Stimulated activated CD4-positive, alpha-beta T cell treated with anti-CD3 and anti-CD28 coated beads, Interleukin-15, amount 100 ng/mL, for 48 hours (primary cell): ENCODE data around the gene TCEA3.
"Not testable (repeated sequence)": the region's sequence is repeated elsewhere in the genome, so short reads cannot be mapped to it uniquely, and the experiment has no call there.

ENCODE experiments used
- DNase-seq, 2 donors: peaks; one replicate each; pipeline ENCODE4 v3.0.0-alpha.2; 2020; ENCODE audit warnings: low read depth in 2 of 2

Gene TCEA3

DNA sequence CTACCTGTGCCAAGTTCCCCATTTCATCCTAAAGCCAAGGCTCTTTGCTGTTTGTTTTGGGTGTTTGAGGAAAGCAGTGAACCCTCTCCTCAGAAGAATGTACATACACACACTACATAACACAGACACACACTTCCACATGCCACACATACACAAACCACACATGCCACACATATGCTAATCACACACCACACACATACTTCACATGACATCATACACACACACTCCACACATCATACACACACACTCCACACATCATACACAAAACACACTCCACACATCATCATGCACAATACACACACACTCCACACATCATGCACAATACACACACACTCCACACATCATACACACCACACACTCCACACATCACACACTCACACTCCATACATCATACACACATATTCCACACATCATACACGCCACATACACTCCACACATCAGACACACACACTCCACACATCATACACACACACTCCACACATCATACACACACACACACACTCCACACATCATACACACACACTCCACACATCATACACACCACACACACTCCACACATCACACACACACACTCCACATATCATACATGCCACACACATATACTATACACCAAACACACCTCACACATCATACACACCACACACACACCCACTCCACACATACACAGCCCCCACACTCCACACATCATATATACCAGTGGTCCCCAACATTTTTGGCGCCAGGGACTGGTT lies 32.3 kb downstream of the TCEA3 start:
- no peak for DNase-seq

DNA sequence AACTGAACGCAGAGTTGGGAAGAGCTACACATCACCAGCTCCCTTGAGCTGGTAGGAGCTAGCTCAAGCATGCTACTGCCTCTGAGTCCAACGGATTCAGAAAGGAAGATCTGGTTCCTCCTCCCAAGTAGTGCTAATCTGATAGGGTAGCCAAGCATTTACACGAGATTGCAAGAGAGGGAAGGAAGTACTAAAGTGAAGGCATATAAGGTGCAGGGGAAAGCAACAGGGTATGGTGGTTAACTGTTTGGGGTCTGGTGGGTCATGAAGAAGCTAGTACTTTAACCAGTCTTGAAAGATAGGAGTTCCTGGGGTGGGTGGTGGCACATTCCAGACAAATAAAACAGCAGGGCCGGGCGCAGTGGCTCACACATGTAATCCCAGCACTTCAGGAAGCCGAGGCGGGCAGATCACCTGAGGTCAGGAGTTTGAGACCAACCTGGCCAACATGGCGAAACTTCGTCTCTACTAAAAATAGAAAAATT lies 34.7 kb downstream of the TCEA3 start:
- no peak for DNase-seq

DNA sequence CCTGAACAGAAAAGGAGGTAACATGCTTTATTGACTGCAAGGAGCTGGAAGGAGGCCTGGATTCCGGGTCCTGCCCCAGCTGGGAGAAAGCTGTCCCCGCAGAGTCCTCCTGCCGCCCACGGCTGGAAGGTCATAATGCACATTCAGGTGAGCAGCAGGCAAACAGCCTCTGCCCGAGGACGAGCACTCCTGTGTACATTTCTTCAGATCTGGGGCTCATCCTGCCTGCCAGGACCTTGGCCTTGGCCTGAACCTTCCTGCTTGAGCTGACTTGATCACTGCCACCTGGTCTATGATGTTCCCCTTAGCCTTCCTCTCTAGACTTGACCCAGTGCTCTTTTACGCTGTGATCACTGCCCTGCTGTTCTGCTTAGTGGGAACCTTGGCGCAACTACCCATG lies 37.1 kb downstream of the TCEA3 start:
- DNase-seq: no peak

DNA sequence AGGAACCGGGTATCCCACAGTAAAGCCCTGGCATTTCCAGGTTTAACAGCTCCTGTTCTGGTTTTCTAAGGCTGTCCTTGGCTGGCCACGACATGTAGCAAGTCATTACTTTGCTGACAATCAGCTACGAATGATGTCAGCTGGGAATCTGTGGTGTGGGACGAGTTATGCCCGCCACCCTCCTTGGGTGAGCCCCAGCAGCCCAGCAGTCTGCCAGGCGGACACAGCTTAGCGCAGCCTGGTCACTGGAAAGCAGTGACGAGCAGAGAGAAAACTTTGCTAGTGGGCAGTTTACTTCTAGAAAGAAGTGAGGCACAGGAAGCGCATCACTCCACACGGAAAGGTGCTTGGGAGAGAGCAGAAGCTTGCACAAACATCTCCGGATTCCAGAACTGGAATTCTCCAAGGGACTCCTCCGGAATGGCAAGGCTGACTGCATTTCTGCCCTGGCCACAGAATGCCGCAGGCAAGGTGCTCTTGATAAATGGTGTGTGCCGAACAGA lies 39.4 kb downstream of the TCEA3 start:
- no peak for DNase-seq

DNA sequence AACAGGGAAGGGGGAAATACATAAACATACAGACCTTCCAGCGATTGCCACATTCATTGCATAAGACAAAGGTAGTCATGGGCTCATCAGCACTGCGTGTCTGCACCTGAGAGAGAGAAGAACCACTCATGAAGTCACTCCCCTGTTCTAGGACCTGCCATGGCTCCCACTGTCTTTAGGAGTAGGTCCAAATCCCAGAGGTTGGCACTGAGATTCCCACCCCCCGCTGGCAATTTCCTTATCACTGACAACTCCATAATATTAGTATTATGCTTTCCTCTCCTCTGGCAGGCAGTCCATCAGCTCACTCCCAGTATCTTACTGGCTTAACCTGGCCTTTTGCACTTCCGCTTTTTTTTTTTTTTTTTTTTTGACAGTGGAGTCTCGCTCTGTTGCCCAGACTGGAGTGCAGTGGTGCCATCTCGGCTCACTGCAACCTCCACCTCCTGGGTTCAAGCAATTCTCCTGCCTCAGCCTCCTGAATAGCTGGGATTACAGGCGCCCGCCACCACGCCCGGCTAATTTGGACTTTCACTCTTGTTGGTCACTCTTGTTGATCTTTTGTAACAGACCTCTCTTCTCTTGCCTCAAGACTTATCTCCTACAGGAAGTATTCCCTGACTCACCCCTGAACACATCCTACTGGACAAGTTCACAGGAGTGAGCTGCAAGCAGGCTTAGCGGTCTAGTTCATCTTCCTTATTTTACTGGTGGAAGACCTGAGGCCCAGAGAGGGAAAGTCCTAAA lies 40.1 kb downstream of the TCEA3 start:
- DNase-seq: no peak

DNA sequence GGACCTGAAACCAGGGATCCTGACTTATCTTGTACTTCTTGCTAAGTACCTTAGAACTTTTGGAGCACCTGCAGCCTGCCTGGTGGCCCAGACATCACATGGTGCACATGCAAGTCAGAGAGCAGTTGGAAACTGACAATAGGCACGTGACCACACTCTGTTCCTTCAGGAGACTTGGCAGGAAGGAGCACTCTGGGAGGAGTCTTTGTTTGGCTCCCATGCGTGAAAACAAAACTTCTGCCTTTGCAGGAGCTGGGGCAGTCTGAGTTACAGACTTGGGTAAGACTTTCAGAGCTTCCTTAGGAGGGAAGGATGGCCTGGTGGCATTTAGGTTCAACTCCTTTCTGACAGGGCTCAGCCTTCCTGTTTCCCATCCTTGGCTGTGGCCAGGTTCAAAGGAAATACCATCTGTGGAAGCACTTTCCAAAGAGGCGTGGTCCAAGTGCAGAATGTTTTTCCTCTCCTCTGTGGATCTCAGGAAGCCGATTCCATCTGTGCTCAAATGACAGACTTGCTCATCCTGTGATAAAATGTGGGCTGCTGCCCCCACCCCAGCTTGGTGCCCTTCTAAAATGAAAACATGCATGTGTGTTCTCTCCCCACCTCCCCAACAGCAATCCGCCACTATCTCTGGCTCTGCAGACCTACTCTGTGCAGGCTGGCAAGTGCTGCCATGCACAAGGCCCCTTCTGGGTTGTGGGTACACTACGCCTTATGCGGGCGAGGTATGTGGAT lies 40.8 kb downstream of the TCEA3 start:
- no peak for DNase-seq

DNA sequence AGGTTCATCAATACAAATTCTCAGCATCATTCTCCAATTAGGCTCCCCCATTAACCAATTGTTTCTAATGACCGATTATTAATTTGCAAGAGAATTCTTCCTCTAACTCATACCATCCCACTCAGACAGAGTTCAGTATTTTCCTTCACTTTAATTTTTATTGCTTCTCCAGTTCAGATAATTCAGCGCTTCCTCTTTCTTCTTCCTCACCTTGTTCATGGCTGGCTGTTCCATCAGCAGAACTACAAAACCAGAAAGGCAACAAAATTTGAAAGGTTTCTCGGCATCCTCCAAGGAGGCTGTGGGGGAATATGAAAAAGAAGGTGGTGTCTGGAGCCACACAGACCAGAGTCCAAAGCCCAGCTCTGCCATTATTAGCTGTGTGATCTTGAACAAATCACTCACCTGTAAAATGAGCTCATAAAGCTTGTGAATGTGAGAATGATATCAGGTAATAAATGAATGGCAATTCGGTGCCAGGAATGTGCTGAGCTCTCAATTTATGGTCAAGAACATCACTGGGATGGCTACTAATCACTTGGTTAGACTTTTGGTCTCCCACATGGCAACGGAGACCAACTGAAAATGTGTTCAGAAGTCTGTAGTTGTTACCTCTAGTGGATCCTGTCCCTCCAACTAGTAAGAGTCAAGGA lies 43.2 kb downstream of the TCEA3 start:
- no peak for DNase-seq

DNA sequence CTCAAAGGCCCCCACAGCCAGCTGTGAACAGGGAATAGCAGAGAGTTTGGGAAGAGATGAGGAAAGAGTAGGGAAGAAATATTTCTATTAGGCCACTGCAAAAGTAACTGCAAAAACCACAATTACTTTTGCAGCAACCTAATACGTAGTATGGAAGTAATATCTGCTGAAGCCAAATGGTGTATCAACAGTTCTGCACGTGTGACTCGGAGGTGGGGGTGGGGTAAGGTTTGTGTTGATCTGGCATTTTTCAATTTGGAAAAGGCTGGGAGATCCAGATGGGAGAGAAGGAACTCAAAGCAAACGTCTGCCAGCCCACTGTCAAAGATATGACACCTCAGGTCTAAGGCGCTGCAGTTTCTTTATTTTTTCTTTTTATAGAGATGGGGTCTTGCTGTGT lies 43.8 kb downstream of the TCEA3 start:
- no peak for DNase-seq

DNA sequence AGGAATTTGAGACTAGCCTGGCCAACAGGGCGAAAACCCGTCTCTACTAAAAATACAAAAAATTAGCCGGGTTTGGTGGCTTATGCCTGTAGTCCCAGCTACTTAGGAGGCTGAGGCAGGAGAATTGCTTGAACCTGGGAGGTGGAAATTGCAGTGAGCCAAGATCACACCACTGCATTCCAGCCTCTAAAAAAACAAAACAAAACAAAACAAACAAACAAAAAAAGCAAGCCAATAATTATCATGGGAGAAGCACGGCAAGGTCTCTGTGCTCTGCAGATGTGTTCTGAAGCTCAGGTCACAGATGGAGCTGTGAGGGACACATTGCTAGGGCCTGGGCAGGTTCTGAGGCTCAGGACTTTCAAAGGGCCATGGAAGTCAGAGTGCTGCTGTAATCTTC lies 44.3 kb downstream of the TCEA3 start:
- not testable (repeated sequence) for DNase-seq

DNA sequence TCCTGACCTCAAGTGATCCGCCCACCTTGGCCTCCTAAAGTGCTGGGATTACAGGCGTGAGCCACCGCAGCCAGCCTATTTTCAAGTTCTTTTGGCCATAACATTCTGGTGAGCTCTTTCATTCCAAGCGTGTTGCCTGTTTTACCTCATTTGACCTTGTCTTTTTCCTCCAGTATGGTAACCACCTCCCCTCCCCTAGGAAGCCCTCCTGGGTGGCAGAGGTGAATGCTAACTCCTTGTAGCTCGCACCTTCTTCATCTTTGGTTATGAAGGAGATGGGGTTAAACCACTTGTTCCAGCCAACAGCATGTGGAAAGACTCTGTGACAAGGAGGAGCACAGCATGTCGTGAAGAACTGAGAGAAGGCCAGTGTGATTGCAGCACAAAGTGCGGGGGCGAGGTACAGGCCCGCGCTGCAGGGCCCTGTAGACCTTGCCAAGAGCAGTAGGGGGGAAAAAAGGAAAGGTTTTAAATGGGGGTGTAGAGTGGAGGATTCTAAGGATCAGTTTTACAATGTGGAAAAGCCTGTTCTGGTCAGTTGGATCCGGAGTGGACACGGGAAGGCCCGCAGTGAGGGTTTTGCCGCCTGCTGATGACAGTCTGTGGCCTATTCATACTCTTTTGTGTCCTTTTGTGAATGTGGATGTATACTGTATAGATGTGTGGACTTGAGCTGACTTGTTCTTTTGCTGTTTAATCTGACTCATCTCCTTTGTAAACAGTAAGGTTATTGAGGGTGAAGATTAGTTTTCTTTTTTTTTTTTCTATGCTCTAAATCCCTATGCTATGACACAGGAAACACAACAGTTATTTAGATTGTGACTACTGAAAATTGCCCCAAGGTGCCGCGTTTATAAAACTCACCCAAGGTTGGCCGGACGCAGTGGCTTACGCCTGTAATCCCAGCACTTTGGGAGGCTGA lies 47.4 kb downstream of the TCEA3 start:
- DNase-seq: no peak

DNA sequence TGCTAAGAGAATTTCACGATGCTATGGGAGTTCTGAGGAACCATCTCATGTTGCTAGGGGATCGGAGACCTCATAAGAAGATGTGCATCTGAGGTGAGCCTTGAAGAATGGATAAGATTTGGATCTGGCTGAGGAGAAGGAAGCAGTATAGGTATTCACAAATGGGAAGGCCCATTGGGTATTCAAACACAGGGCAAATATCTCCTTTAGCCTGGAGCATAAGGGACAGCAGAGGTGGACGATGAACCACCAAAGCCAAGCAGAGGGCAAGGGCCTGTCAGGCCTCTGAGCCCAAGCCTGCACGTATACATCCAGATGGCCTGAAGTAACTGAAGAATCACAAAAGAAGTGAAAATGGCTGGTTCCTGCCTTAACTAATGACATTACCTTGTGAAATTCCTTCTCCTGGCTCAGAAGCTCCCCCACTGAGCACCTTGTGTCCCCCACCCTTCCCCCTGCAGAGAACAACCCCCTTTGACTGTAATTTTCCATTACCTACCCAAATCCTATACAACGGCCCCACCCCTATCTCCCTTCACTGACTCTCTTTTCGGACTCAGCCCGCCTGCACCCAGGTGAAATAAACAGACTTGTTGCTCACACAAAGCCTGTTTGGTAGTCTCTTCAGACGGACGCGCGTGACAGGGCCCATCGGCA lies 50.3 kb downstream of the TCEA3 start:
- DNase-seq: not testable (repeated sequence)

DNA sequence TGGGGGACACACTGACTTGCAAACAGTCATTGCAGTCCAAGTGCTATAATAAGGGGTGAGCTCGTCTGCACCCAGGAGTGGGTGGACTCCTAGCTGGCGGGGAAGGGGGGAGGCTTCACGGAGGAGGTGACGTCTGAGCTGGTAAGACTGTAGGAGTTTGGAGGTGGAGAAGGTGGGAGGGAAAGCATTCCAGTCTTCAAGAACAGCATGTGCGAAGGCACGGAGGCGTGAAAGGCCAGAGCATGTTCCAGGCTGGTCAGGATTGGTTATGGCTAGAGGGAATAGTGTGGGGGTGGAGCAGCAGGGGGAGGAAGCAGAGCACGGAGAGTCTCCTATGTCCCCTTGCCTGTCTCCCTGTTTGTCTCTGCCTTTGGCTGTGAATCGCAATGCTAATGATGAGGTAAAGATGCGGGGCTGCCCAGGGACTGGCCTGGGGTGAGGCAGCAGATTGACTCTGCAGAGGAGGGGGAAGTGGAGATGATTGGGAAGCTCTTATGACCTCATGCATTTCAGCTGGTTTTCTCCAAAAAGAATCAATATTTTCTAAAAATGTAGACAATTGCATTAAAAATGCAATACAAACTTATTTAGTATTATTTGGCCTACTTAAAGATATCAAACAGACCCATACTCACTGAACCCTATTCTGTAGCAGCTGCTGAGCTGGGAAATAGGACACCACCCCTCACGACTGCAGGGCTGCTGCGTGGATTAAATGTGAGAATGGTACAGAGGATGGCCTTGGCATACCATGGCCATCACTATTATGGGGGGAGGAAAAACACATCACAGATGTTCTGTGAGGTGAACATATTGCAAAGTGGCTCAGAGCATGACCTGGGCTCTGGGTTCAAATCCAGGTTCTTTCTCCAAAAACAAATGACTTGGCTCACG lies 52.3 kb downstream of the TCEA3 start:
- DNase-seq: no peak

DNA sequence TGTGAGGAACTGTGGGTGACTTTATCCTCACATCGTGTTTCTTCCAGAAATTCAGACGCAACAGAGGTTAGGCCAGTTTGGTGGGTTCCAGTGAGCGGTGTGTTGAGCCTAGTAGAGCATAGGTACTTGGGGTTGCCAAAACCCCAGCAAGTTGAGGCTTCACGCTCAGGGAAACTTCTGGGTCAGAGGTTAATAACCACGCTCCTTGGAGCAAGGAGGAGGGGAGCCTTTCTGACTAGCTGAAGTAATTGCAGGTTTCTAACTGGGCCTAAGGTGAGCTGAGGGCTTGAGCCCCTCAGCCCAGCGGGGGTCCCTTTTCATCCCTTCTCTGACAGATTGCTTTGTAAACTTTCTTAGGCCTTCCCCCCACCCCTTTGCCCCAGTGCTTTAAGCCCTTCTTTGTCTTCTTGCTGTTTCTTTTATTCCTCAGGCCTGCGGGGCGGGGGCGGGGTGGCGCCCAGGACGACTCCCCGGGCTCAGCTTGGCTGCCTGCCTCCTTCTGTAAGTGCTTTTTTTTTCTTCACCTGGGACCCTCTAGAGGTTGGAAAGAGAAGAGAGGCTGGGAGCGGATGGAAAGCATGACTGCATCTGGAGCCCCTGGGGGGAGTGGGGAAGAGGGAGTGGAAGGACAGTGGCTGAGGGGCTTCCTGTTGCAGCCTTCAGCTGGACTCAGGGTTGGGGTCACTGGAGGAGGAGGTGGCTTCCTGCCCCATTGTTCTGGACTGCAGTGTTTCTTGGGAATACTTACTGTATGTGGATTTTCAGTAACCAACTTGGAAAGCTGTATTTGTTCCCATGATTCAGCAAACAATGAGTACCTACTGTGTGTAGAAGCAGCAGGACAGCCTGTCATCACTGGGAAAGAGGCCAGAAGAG lies 53.6 kb downstream of the TCEA3 start:
- DNase-seq: no peak

DNA sequence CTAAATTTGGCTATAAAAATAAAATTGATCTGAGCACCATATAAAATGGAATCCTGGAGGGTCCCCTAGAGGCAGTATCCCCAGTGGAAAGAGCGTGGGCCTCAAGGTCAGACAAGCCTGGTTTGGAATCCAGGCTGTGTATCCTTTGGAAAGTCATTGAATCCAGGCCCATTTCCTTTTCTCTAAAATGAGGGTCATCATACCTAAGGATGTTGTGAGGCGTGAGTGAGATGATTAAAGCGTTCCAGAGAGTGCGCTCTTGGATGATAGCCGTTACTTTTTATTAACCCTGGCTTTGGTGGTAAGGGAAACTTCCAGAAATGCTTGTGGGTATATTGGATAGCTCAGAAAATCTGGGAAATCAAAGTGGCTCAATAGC lies 54.2 kb downstream of the TCEA3 start:
- DNase-seq: no peak

DNA sequence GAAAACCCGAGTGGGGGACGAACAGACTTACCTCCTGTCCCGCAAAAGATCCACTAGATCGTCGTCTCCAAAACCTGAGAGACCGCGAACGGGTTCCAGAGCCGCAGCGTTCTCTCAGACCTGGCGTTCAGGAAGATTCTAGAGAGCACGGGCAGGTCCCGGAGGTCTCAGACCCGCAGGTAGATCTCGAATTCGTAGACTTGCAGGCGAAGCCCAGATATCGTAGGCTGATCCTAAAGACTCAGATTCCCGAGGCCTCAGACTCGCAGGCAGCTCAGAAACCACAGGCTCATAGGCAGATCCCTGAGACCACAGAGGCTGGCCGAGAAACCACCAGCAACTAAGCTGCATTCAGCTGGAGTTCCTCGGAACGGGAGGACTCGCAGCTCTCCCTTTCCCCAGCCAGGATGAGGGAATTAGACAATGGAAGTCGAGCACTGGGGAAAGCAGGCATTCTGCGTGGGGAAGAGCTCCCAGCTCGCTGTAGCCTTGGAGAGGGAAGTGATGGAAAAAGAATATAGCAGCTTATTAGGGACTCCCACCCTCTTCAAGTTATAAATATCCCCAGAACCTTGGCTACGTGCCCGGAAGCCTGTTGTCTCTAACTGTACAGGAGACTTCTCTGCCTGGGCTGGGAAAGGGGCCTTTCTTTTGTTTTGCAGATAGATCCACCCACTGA lies 55.1 kb downstream of the TCEA3 start, which contains the start of gene ZNF436:
ZNF436 (minus strand) TSS at position 502 of the 679 bp plus-strand sequence. CDS start 1,831 bp downstream, outside the sequence.
- no peak for DNase-seq

DNA sequence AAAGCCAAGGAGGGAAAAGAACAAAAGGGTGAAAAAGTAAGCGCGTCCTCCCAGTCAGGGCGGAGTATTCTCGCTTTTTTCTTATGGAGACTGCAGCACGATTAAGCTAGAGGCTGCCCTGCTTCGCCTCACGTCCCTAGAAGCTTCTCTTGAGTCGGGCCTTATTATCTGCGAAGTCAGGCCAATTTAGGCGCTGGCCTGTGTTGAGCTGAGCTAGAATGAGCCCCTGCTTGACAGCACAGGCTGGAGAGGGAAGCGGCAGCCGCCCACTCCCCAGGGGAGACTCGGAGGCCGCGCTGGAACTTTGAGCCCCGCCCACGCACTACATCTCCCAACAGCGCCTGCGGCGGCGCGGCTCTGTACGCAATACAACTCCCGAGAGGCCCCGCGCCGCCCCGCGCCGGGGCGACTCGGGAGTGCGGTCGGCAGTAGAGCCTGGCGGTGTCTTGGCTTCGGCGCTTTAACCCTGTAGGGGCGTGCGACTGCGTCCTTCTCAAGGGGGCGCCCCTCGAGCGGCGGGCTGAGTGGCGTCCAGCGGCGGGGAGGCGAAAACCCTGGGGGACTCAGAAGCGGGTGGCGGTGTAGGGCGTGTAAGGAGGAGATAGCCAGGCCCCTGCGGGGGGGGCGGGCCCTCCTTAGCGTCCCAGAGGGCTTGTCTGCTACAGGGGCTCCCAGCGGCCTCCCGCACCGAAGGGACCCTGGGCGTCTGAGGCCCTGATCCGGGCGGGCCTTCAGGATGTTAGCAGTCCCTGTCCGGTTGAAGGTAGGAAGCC lies 55.8 kb downstream of the TCEA3 start:
- DNase-seq: peak; percentile 81 to 87
